ENCODE results near the gene SORL1-AS1.
A peak's percentile ranks its signal among the peaks of the same experiment; 100 is the strongest.

Gene SORL1-AS1

GRCh38 chr11:121471167-121471566 lies 18.4 kb upstream of the SORL1-AS1 start:
- H3K9me2 ChIP-seq (replicated peaks; ENCODE audit: insufficient read depth, low read length): no peaks in the 10 kb centered on the region
- H3K4me1 ChIP-seq (ENCODE audit: low read length): peaks cover 46% of the 10 kb centered on the region
- no peak for DNase-seq
- no peak overlapping the region for H3K4me2 ChIP-seq (ENCODE audit: low read depth, low read length, poor library complexity, severe bottlenecking)
- no peak overlapping the region for H3K27ac ChIP-seq (ENCODE audit: low read length)
- H3K9me3 ChIP-seq (ENCODE audit: low read length): no peaks in the 10 kb centered on the region
- H2AFZ ChIP-seq (ENCODE audit: low read length): no peak overlapping the region
- peaks cover 24% of the 10 kb centered on the region for H4K20me1 ChIP-seq (ENCODE audit: insufficient read depth, low read depth, low read length)
- H3K4me3 ChIP-seq (ENCODE audit: low read length): no peak overlapping the region
- H3K36me3 ChIP-seq (ENCODE audit: insufficient read depth, low read length): peaks cover 32% of the 10 kb centered on the region
- no peak overlapping the region for H3K9ac ChIP-seq (ENCODE audit: low read length)
- no peaks in the 10 kb centered on the region for H3K27me3 ChIP-seq (ENCODE audit: low read length)
- peaks cover 98% of the 10 kb centered on the region for H3K79me2 ChIP-seq (ENCODE audit: low read length)

GRCh38 chr11:121469910-121470309 lies 17.1 kb upstream of the SORL1-AS1 start:
- no peak overlapping the region for H3K4me3 ChIP-seq (ENCODE audit: low read length)
- no peak overlapping the region for H3K4me2 ChIP-seq (ENCODE audit: low read depth, low read length, poor library complexity, severe bottlenecking)
- peaks cover 59% of the 10 kb centered on the region for H3K4me1 ChIP-seq (ENCODE audit: low read length)
- no peaks in the 10 kb centered on the region for H3K9me2 ChIP-seq (replicated peaks; ENCODE audit: insufficient read depth, low read length)
- H3K9me3 ChIP-seq (ENCODE audit: low read length): no peaks in the 10 kb centered on the region
- H3K79me2 ChIP-seq (ENCODE audit: low read length): peaks cover 98% of the 10 kb centered on the region
- peaks cover 33% of the 10 kb centered on the region for H4K20me1 ChIP-seq (ENCODE audit: insufficient read depth, low read depth, low read length)
- H3K9ac ChIP-seq (ENCODE audit: low read length): no peak overlapping the region
- no peak overlapping the region for H2AFZ ChIP-seq (ENCODE audit: low read length)
- peaks cover 28% of the 10 kb centered on the region for H3K36me3 ChIP-seq (ENCODE audit: insufficient read depth, low read length)
- no peak overlapping the region for H3K27ac ChIP-seq (ENCODE audit: low read length)
- H3K27me3 ChIP-seq (ENCODE audit: low read length): no peaks in the 10 kb centered on the region
- DNase-seq: no peak

GRCh38 chr11:121467965-121468364 lies 15.2 kb upstream of the SORL1-AS1 start:
- Histone ChIP-seq H3K9me2 (replicated peaks; ENCODE audit: insufficient read depth, low read length) (no peaks in the 10 kb centered on the region), H3K27ac (ENCODE audit: low read length) (peak overlapping the region; percentile 86), H3K27me3 (ENCODE audit: low read length) (no peaks in the 10 kb centered on the region), H3K9me3 (ENCODE audit: low read length) (no peaks in the 10 kb centered on the region), H2AFZ (ENCODE audit: low read length) (no peak overlapping the region), H3K4me3 (ENCODE audit: low read length) (no peak overlapping the region), H3K4me1 (ENCODE audit: low read length) (peaks cover 78% of the 10 kb centered on the region), H3K9ac (ENCODE audit: low read length) (no peak overlapping the region; the same call in 1 of the 2 replicates), H3K79me2 (ENCODE audit: low read length) (peaks cover 100% of the 10 kb centered on the region), H3K36me3 (ENCODE audit: insufficient read depth, low read length) (peaks cover 21% of the 10 kb centered on the region), H3K4me2 (ENCODE audit: low read depth, low read length, poor library complexity, severe bottlenecking) (peak overlapping the region; percentile 29), H4K20me1 (ENCODE audit: insufficient read depth, low read depth, low read length) (peaks cover 45% of the 10 kb centered on the region)
- no peak for DNase-seq

- no peak overlapping the region for H2AFZ ChIP-seq (ENCODE audit: low read length)
- H3K4me3 ChIP-seq (ENCODE audit: low read length): no peak overlapping the region
- H3K9me3 ChIP-seq (ENCODE audit: low read length): no peaks in the 10 kb centered on the region
- peaks cover 100% of the 10 kb centered on the region for H3K79me2 ChIP-seq (ENCODE audit: low read length)
- H3K36me3 ChIP-seq (ENCODE audit: insufficient read depth, low read length): peaks cover 20% of the 10 kb centered on the region
- H3K9me2 ChIP-seq (replicated peaks; ENCODE audit: insufficient read depth, low read length): no peaks in the 10 kb centered on the region
- peaks cover 50% of the 10 kb centered on the region for H4K20me1 ChIP-seq (ENCODE audit: insufficient read depth, low read depth, low read length)
- peaks cover 83% of the 10 kb centered on the region for H3K4me1 ChIP-seq (ENCODE audit: low read length)
- H3K27ac ChIP-seq (ENCODE audit: low read length): peak overlapping the region; percentile 86
- H3K27me3 ChIP-seq (ENCODE audit: low read length): no peaks in the 10 kb centered on the region
- no peak overlapping the region; the same call in 1 of the 2 replicates for H3K9ac ChIP-seq (ENCODE audit: low read length)
- DNase-seq: no peak
- peak overlapping the region; percentile 29 for H3K4me2 ChIP-seq (ENCODE audit: low read depth, low read length, poor library complexity, severe bottlenecking)
These were observed 14.7 kb upstream of the SORL1-AS1 start for GRCh38 chr11:121467471-121467870.

GRCh38 chr11:121466063-121466794 lies 13.5 kb upstream of the SORL1-AS1 start:
- no peak overlapping the region for H2AFZ ChIP-seq (ENCODE audit: low read length)
- peak overlapping the region; percentile 38 for H3K4me2 ChIP-seq (ENCODE audit: low read depth, low read length, poor library complexity, severe bottlenecking)
- no peaks in the 10 kb centered on the region for H3K27me3 ChIP-seq (ENCODE audit: low read length)
- peaks cover 90% of the 10 kb centered on the region for H3K4me1 ChIP-seq (ENCODE audit: low read length)
- no peak overlapping the region for H3K4me3 ChIP-seq (ENCODE audit: low read length)
- H3K9me2 ChIP-seq (replicated peaks; ENCODE audit: insufficient read depth, low read length): no peaks in the 10 kb centered on the region
- peak overlapping the region; percentile 43; the same call in 1 of the 2 replicates for H3K9ac ChIP-seq (ENCODE audit: low read length)
- H4K20me1 ChIP-seq (ENCODE audit: insufficient read depth, low read depth, low read length): peaks cover 52% of the 10 kb centered on the region
- no peaks in the 10 kb centered on the region for H3K9me3 ChIP-seq (ENCODE audit: low read length)
- H3K36me3 ChIP-seq (ENCODE audit: insufficient read depth, low read length): peaks cover 15% of the 10 kb centered on the region; the same call in 1 of the 2 replicates
- H3K79me2 ChIP-seq (ENCODE audit: low read length): peaks cover 100% of the 10 kb centered on the region
- no peak for DNase-seq
- peak overlapping the region; percentile 86 for H3K27ac ChIP-seq (ENCODE audit: low read length)

GRCh38 chr11:121465709-121466062 lies 12.9 kb upstream of the SORL1-AS1 start:
- peak overlapping the region; percentile 86 for H3K27ac ChIP-seq (ENCODE audit: low read length)
- H3K4me1 ChIP-seq (ENCODE audit: low read length): peaks cover 92% of the 10 kb centered on the region
- H3K9ac ChIP-seq (ENCODE audit: low read length): peak overlapping the region; percentile 43; the same call in 1 of the 2 replicates
- H2AFZ ChIP-seq (ENCODE audit: low read length): no peak overlapping the region
- H3K9me3 ChIP-seq (ENCODE audit: low read length): no peaks in the 10 kb centered on the region
- no peak overlapping the region for H3K4me3 ChIP-seq (ENCODE audit: low read length)
- H3K4me2 ChIP-seq (ENCODE audit: low read depth, low read length, poor library complexity, severe bottlenecking): peak overlapping the region; percentile 38
- no peaks in the 10 kb centered on the region for H3K27me3 ChIP-seq (ENCODE audit: low read length)
- DNase-seq: no peak
- peaks cover 55% of the 10 kb centered on the region for H4K20me1 ChIP-seq (ENCODE audit: insufficient read depth, low read depth, low read length)
- H3K36me3 ChIP-seq (ENCODE audit: insufficient read depth, low read length): peaks cover 12% of the 10 kb centered on the region; the same call in 1 of the 2 replicates
- no peaks in the 10 kb centered on the region for H3K9me2 ChIP-seq (replicated peaks; ENCODE audit: insufficient read depth, low read length)
- peaks cover 100% of the 10 kb centered on the region for H3K79me2 ChIP-seq (ENCODE audit: low read length)

GRCh38 chr11:121464352-121464946 lies 11.7 kb upstream of the SORL1-AS1 start:
- Histone ChIP-seq H4K20me1 (ENCODE audit: insufficient read depth, low read depth, low read length) (peaks cover 50% of the 10 kb centered on the region), H3K4me2 (ENCODE audit: low read depth, low read length, poor library complexity, severe bottlenecking) (peak overlapping the region; percentile 64)

GRCh38 chr11:121463689-121464335 lies 11.0 kb upstream of the SORL1-AS1 start:
- H3K9me3 ChIP-seq (ENCODE audit: low read length): no peaks in the 10 kb centered on the region
- no peak overlapping the region for H2AFZ ChIP-seq (ENCODE audit: low read length)
- no peaks in the 10 kb centered on the region for H3K9me2 ChIP-seq (replicated peaks; ENCODE audit: insufficient read depth, low read length)
- H3K4me1 ChIP-seq (ENCODE audit: low read length): peaks cover 97% of the 10 kb centered on the region
- H3K27me3 ChIP-seq (ENCODE audit: low read length): no peaks in the 10 kb centered on the region
- H3K4me3 ChIP-seq (ENCODE audit: low read length): peak overlapping the region; percentile 45; the same call in 1 of the 2 replicates
- DNase-seq: no peak
- H3K4me2 ChIP-seq (ENCODE audit: low read depth, low read length, poor library complexity, severe bottlenecking): peak overlapping the region; percentile 64
- H3K27ac ChIP-seq (ENCODE audit: low read length): peak overlapping the region; percentile 86
- peaks cover 99% of the 10 kb centered on the region for H3K79me2 ChIP-seq (ENCODE audit: low read length)
- peaks cover 50% of the 10 kb centered on the region for H4K20me1 ChIP-seq (ENCODE audit: insufficient read depth, low read depth, low read length)
- peak overlapping the region; percentile 56 for H3K9ac ChIP-seq (ENCODE audit: low read length)
- H3K36me3 ChIP-seq (ENCODE audit: insufficient read depth, low read length): peaks cover 2% of the 10 kb centered on the region; the same call in 1 of the 2 replicates

More at GRCh38 chr11:121464352-121464946, 11.7 kb upstream of the SORL1-AS1 start:
- Histone ChIP-seq H3K9me2 (replicated peaks; ENCODE audit: insufficient read depth, low read length) (no peaks in the 10 kb centered on the region), H3K9ac (ENCODE audit: low read length) (peak overlapping the region; percentile 56), H3K4me3 (ENCODE audit: low read length) (peak overlapping the region; percentile 45; the same call in 1 of the 2 replicates), H3K4me1 (ENCODE audit: low read length) (peaks cover 97% of the 10 kb centered on the region), H3K27ac (ENCODE audit: low read length) (peak overlapping the region; percentile 86), H2AFZ (ENCODE audit: low read length) (no peak overlapping the region), H3K79me2 (ENCODE audit: low read length) (peaks cover 99% of the 10 kb centered on the region), H3K9me3 (ENCODE audit: low read length) (no peaks in the 10 kb centered on the region), H3K27me3 (ENCODE audit: low read length) (no peaks in the 10 kb centered on the region), H3K36me3 (ENCODE audit: insufficient read depth, low read length) (peaks cover 7% of the 10 kb centered on the region; the same call in 1 of the 2 replicates)
- DNase-seq: peak; percentile 66

Data from Karpas-422 (cell line).